ENCODE data around the gene RBMS1.

Gene RBMS1

GRCh38 chr2:160358046-160358445 lies 135.6 kb downstream of the RBMS1 start:
- H3K4me2 ChIP-seq (ENCODE audit: low read depth, low read length) = no peak overlapping the region
- no peak overlapping the region for H2AFZ ChIP-seq (ENCODE audit: low read length)
- H3K27ac ChIP-seq (ENCODE audit: low read length) = no peak overlapping the region
- no peak overlapping the region for H3K9ac ChIP-seq (ENCODE audit: low read length)
- DNase-seq = no peak
- no peaks in the 10 kb centered on the region for H3K36me3 ChIP-seq (replicated peaks; ENCODE audit: insufficient read depth, low read length)
- H3K27me3 ChIP-seq (replicated peaks; ENCODE audit: insufficient read depth, low read length) = no peaks in the 10 kb centered on the region
- H3K79me2 ChIP-seq (ENCODE audit: low read length) = peaks cover 19% of the 10 kb centered on the region
- H3F3A ChIP-seq (ENCODE audit: insufficient read depth, low read length) = no peaks in the 10 kb centered on the region
- H3K9me3 ChIP-seq (replicated peaks; ENCODE audit: insufficient read depth, low read length) = no peaks in the 10 kb centered on the region
- no peaks in the 10 kb centered on the region for H3K9me2 ChIP-seq (replicated peaks; ENCODE audit: insufficient read depth, low read length)
- TF ChIP-seq CTCF (IDR thresholded peaks at IDR 0.05; ENCODE audit: low read length) (no peak), EZH2 (optimal IDR thresholded peaks at IDR 0.05; ENCODE audit: low read depth, low read length) (no peak), EZH2phosphoT487 (IDR thresholded peaks at IDR 0.05; ENCODE audit: low read length) (no peak)
- no peak overlapping the region for H3K4me3 ChIP-seq (ENCODE audit: low read length)
- H3K4me1 ChIP-seq (ENCODE audit: low read length) = peaks cover 38% of the 10 kb centered on the region
- no peaks in the 10 kb centered on the region for H4K20me1 ChIP-seq (ENCODE audit: insufficient read depth, low read length)

- no peak for TF ChIP-seq EZH2 (optimal IDR thresholded peaks at IDR 0.05; ENCODE audit: low read depth, low read length)
- TF ChIP-seq CTCF (IDR thresholded peaks at IDR 0.05; ENCODE audit: low read length) = no peak
- no peak for TF ChIP-seq EZH2phosphoT487 (IDR thresholded peaks at IDR 0.05; ENCODE audit: low read length)
- no peaks in the 10 kb centered on the region for H3K27me3 ChIP-seq (replicated peaks; ENCODE audit: insufficient read depth, low read length)
- H2AFZ ChIP-seq (ENCODE audit: low read length) = no peak overlapping the region
- H3K9me2 ChIP-seq (replicated peaks; ENCODE audit: insufficient read depth, low read length) = no peaks in the 10 kb centered on the region
- H3K9me3 ChIP-seq (replicated peaks; ENCODE audit: insufficient read depth, low read length) = no peaks in the 10 kb centered on the region
- H3F3A ChIP-seq (ENCODE audit: insufficient read depth, low read length) = no peaks in the 10 kb centered on the region
- H3K27ac ChIP-seq (ENCODE audit: low read length) = no peak overlapping the region
- H3K4me3 ChIP-seq (ENCODE audit: low read length) = no peak overlapping the region
- peaks cover 17% of the 10 kb centered on the region for H3K79me2 ChIP-seq (ENCODE audit: low read length)
- no peaks in the 10 kb centered on the region for H3K36me3 ChIP-seq (replicated peaks; ENCODE audit: insufficient read depth, low read length)
- H3K4me2 ChIP-seq (ENCODE audit: low read depth, low read length) = no peak overlapping the region
- no peak overlapping the region for H3K9ac ChIP-seq (ENCODE audit: low read length)
- peaks cover 47% of the 10 kb centered on the region for H3K4me1 ChIP-seq (ENCODE audit: low read length)
- H4K20me1 ChIP-seq (ENCODE audit: insufficient read depth, low read length) = no peaks in the 10 kb centered on the region
- no peak for DNase-seq
Measured at GRCh38 chr2:160356485-160356884, 137.1 kb downstream of the RBMS1 start.

DNA sequence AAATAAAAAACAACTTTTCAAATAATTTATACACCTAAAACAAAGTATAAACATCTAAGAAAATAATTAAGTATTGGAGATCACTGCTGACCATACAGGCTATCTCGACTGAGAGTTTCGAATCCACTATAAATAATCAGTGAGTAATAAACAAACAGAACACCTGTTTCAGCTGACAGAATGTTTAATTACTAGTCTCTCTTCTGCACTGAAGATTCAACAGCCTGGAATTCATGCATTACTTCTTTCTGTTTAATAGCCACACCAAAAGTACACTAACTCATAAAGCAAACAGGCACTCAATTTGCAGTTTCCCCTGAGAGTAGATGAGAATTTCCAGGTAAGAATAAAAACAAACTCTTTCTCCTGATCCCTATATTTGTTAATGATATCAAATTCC lies 138.5 kb downstream of the RBMS1 start:
- Histone ChIP-seq H3K36me3 (replicated peaks; ENCODE audit: insufficient read depth, low read length) (no peaks in the 10 kb centered on the region), H3F3A (ENCODE audit: insufficient read depth, low read length) (no peaks in the 10 kb centered on the region), H3K9me3 (replicated peaks; ENCODE audit: insufficient read depth, low read length) (no peaks in the 10 kb centered on the region), H3K27ac (ENCODE audit: low read length) (peak overlapping the region; percentile 13; the same call in 1 of the 2 replicates), H2AFZ (ENCODE audit: low read length) (no peak overlapping the region), H3K9me2 (replicated peaks; ENCODE audit: insufficient read depth, low read length) (no peaks in the 10 kb centered on the region), H3K9ac (ENCODE audit: low read length) (no peak overlapping the region), H3K27me3 (replicated peaks; ENCODE audit: insufficient read depth, low read length) (no peaks in the 10 kb centered on the region), H3K4me2 (ENCODE audit: low read depth, low read length) (peak overlapping the region; percentile 37), H3K4me1 (ENCODE audit: low read length) (peaks cover 47% of the 10 kb centered on the region), H3K79me2 (ENCODE audit: low read length) (peaks cover 17% of the 10 kb centered on the region), H4K20me1 (ENCODE audit: insufficient read depth, low read length) (no peaks in the 10 kb centered on the region), H3K4me3 (ENCODE audit: low read length) (no peak overlapping the region)
- DNase-seq = no peak
- TF ChIP-seq EZH2 (optimal IDR thresholded peaks at IDR 0.05; ENCODE audit: low read depth, low read length) = no peak
- no peak for TF ChIP-seq CTCF (IDR thresholded peaks at IDR 0.05; ENCODE audit: low read length)
- TF ChIP-seq EZH2phosphoT487 (IDR thresholded peaks at IDR 0.05; ENCODE audit: low read length) = no peak

All from MM.1S (cell line).